ENCODE data around the gene PHLPP1.

Gene PHLPP1

GRCh38 chr18:62987859-62988258, 272.5 kb downstream of the PHLPP1 start:
- DNase-seq, result no peak

GRCh38 chr18:62988471-62988870, 273.1 kb downstream of the PHLPP1 start:
- no peak for DNase-seq

- no peak for DNase-seq
These were observed 273.9 kb downstream of the PHLPP1 start for GRCh38 chr18:62989195-62989594.

GRCh38 chr18:62990653-62991052, 275.3 kb downstream of the PHLPP1 start:
- DNase-seq, result no peak

GRCh38 chr18:62991389-62991788, 276.0 kb downstream of the PHLPP1 start:
- DNase-seq, result no peak

- no peak for DNase-seq
These were observed 276.6 kb downstream of the PHLPP1 start for GRCh38 chr18:62991959-62992358.

- no peak for DNase-seq
These were observed 277.6 kb downstream of the PHLPP1 start for GRCh38 chr18:62992877-62993365.

- DNase-seq, result no peak
These were observed 281.2 kb downstream of the PHLPP1 start for GRCh38 chr18:62996566-62996965.

GRCh38 chr18:62997076-62997475, 281.7 kb downstream of the PHLPP1 start:
- DNase-seq, result no peak

- no peak for DNase-seq
These were observed 283.1 kb downstream of the PHLPP1 start for GRCh38 chr18:62998443-62998842.

- DNase-seq, result no peak
These were observed 284.1 kb downstream of the PHLPP1 start for GRCh38 chr18:62999392-62999791.

GRCh38 chr18:62999921-63000320, 284.6 kb downstream of the PHLPP1 start:
- DNase-seq, result no peak

- no peak for DNase-seq
These were observed 285.5 kb downstream of the PHLPP1 start for GRCh38 chr18:63000839-63001238.

- no peak for DNase-seq
These were observed 286.5 kb downstream of the PHLPP1 start for GRCh38 chr18:63001861-63002260.

GRCh38 chr18:63002305-63002704, 287.0 kb downstream of the PHLPP1 start:
- DNase-seq, result no peak

- no peak for DNase-seq
These were observed 287.6 kb downstream of the PHLPP1 start for GRCh38 chr18:63002803-63003445.

GRCh38 chr18:63003899-63004298, 288.6 kb downstream of the PHLPP1 start:
- no peak for DNase-seq

GRCh38 chr18:63004466-63005089, 289.2 kb downstream of the PHLPP1 start:
- no peak for DNase-seq

- no peak for DNase-seq
These were observed 290.0 kb downstream of the PHLPP1 start for GRCh38 chr18:63005306-63005705.

GRCh38 chr18:63007231-63007630, 291.9 kb downstream of the PHLPP1 start:
- DNase-seq, result no peak

GRCh38 chr18:63016270-63016669, 300.9 kb downstream of the PHLPP1 start:
- DNase-seq, result peak; percentile 14

- no peak for DNase-seq
These were observed 301.7 kb downstream of the PHLPP1 start for GRCh38 chr18:63017076-63017475.

GRCh38 chr18:63017977-63018376, 302.6 kb downstream of the PHLPP1 start:
- DNase-seq, result no peak

GRCh38 chr18:63022429-63023022, 307.2 kb downstream of the PHLPP1 start:
- DNase-seq, result no peak

Measured in 8988T (cell line).